ENCODE results near the gene MMP24.

The MMP24 gene

GRCh38 chr20:35326021-35326739, 99.7 kb downstream of the MMP24 start:
- no peak overlapping the region for H3K4me3 ChIP-seq (replicated peaks; ENCODE audit: low read depth, low read length)
- no peak for DNase-seq (ENCODE audit: low read depth)
- TF ChIP-seq CTCF (IDR thresholded peaks at IDR 0.05; ENCODE audit: low read length, missing control alignments) = no peak
